NCI-H1930 (cell line): ENCODE data around the gene GTF3A.

Experiments used
- DNase-seq, 2 experiments: peaks; one replicate each; lab custom pipeline; 2025; lab: John Stamatoyannopoulos, UW

GTF3A gene

GRCh38 chr13:27405546-27406134, 18.8 kb upstream of the GTF3A start:
- no peak for DNase-seq

- DNase-seq = peak in 1 of 2 experiments; percentile 41
These were observed 18.1 kb upstream of the GTF3A start for GRCh38 chr13:27406178-27406939.

GRCh38 chr13:27408074-27408473, 16.3 kb upstream of the GTF3A start:
- DNase-seq = no peak

GRCh38 chr13:27409013-27409412, 15.4 kb upstream of the GTF3A start:
- DNase-seq = no peak

GRCh38 chr13:27411341-27411740, 13.1 kb upstream of the GTF3A start:
- no peak for DNase-seq

- no peak for DNase-seq
These were observed 9.3 kb upstream of the GTF3A start for GRCh38 chr13:27415116-27415515.

- no peak for DNase-seq
These were observed 5.1 kb upstream of the GTF3A start for GRCh38 chr13:27419328-27419727.

- no peak for DNase-seq
These were observed 3.1 kb upstream of the GTF3A start for GRCh38 chr13:27421101-27421871.

- no peak for DNase-seq
These were observed 1.1 kb upstream of the GTF3A start for GRCh38 chr13:27423333-27423732.

GRCh38 chr13:27425158-27425917, 919 bp downstream of the GTF3A start:
- no peak for DNase-seq

- DNase-seq = peak; percentile 36 to 43
These were observed 1.7 kb downstream of the GTF3A start for GRCh38 chr13:27425918-27426630.

GRCh38 chr13:27427641-27428040, 3.2 kb downstream of the GTF3A start:
- no peak for DNase-seq

- no peak for DNase-seq
These were observed 3.7 kb downstream of the GTF3A start for GRCh38 chr13:27428160-27428559.

GRCh38 chr13:27432180-27432579, 7.8 kb downstream of the GTF3A start:
- no peak for DNase-seq

GRCh38 chr13:27432611-27433210, 8.3 kb downstream of the GTF3A start:
- no peak for DNase-seq

GRCh38 chr13:27437126-27437525, 12.7 kb downstream of the GTF3A start:
- DNase-seq = no peak

- no peak for DNase-seq
These were observed 16.0 kb downstream of the GTF3A start for GRCh38 chr13:27440408-27440807.

GRCh38 chr13:27442071-27442647, 17.7 kb downstream of the GTF3A start:
- DNase-seq = no peak

- no peak for DNase-seq
These were observed 18.4 kb downstream of the GTF3A start for GRCh38 chr13:27442797-27443196.

- DNase-seq = no peak
These were observed 22.7 kb downstream of the GTF3A start for GRCh38 chr13:27446986-27447583.
